HEK293T (cell line): Measurements from ENCODE around the gene TECPR1.

Source experiments
- CTCF ChIA-PET: fragments of 350-600 bp; formaldehyde crosslinking; extraction: SDS; loops from one replicate; lab custom pipeline; 2021; ENCODE audit warnings: antibody characterized with exemption, inconsistent platforms; lab: Yijun Ruan, JAX
- POLR2A ChIA-PET: fragments of 350-600 bp; formaldehyde crosslinking; extraction: SDS; loops from one replicate; lab custom pipeline; 2020; ENCODE audit warnings: antibody characterized with exemption, inconsistent platforms; lab: Yijun Ruan, JAX
- DNase-seq: peaks from one replicate; pipeline ENCODE4 v3.0.0; 2012; ENCODE audit warnings: mixed read lengths; ENCODE audit errors: extremely low spot score
- ARNT ChIP-seq: fragments of 450-650 bp; IDR thresholded peaks from 2 replicates; pipeline ENCODE4 v1.6.1; 2017; ENCODE audit warnings: mild to moderate bottlenecking
- BHLHE40 ChIP-seq: fragments of 450-650 bp; IDR thresholded peaks from 2 replicates; pipeline ENCODE4 v1.6.1; 2016; ENCODE audit warnings: mild to moderate bottlenecking, moderate library complexity, borderline replicate concordance
- CTBP1 ChIP-seq: fragments of 450-650 bp; IDR thresholded peaks from 2 replicates; pipeline ENCODE4 v1.6.1; 2016; ENCODE audit warnings: borderline replicate concordance
- ELF4 ChIP-seq: fragments of 450-650 bp; IDR thresholded peaks from 2 replicates; pipeline ENCODE4 v1.6.1; 2017; ENCODE audit warnings: antibody characterized with exemption
- FOXA1 ChIP-seq: fragments of 450-650 bp; IDR thresholded peaks from 2 replicates; pipeline ENCODE4 v1.6.1; 2016; ENCODE audit warnings: mild to moderate bottlenecking
- FOXK2 ChIP-seq: fragments of 450-650 bp; IDR thresholded peaks from 2 replicates; pipeline ENCODE4 v1.6.1; 2016; ENCODE audit warnings: mild to moderate bottlenecking
- FOXM1 ChIP-seq: fragments of 450-650 bp; IDR thresholded peaks from 2 replicates; pipeline ENCODE4 v1.6.1; 2017; ENCODE audit warnings: mild to moderate bottlenecking, borderline replicate concordance
- HDGF ChIP-seq: fragments of 450-650 bp; IDR thresholded peaks from 2 replicates; pipeline ENCODE4 v1.6.1; 2017; ENCODE audit warnings: antibody characterized with exemption, borderline replicate concordance
- L3MBTL2 ChIP-seq: fragments of 450-650 bp; conservative IDR thresholded peaks from 2 replicates; pipeline ENCODE4 v1.6.1; 2016; ENCODE audit warnings: mild to moderate bottlenecking
- LEF1 ChIP-seq: fragments of 450-650 bp; IDR thresholded peaks from 2 replicates; pipeline ENCODE4 v1.6.1; 2017; ENCODE audit warnings: mild to moderate bottlenecking, borderline replicate concordance
- NFRKB ChIP-seq: fragments of 450-650 bp; IDR thresholded peaks from 2 replicates; pipeline ENCODE4 v1.6.1; 2016; ENCODE audit warnings: mild to moderate bottlenecking, moderate library complexity
- SP1 ChIP-seq: fragments of 450-650 bp; IDR thresholded peaks from 2 replicates; pipeline ENCODE4 v1.6.1; 2017
- SUZ12 ChIP-seq: fragments of 450-650 bp; IDR thresholded peaks from 2 replicates; pipeline ENCODE4 v1.6.1; 2016; ENCODE audit warnings: mild to moderate bottlenecking
- TARDBP ChIP-seq: fragments of 450-650 bp; IDR thresholded peaks from 2 replicates; pipeline ENCODE4 v1.6.1; 2016
- ZNF384 ChIP-seq: fragments of 450-650 bp; IDR thresholded peaks from 2 replicates; pipeline ENCODE4 v1.6.1; 2016
- TF ChIP-seq, protein P1 (sequence below): fragments of 450-650 bp; IDR thresholded peaks from 2 replicates; pipeline ENCODE4 v1.6.1; 2016

Gene TECPR1

DNA sequence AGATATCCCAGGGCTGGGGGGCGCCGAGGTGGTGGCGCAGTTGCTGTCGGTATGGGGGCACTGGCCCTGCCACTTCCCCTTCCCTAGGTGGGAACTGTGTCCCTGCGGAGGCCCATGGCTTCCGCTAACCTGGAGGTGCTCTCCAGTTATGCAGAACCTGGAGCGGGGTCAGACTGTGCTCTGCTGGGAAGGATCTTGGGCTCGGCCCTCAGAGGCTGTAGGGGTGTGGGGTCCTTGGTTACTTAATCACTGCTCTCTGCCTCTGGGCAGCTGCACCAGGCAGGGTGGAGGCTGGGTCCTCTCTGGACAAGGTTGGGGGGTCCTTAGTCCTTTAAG is 31.8 kb upstream of the TECPR1 start:
- ChIA-PET POLR2A (no interaction called here), CTCF (no interaction called here)
- no peak for DNase-seq
- no peak for TF ChIP-seq HDGF
- TF ChIP-seq LEF1 = no peak
- TF ChIP-seq FOXM1 = no peak
- TF ChIP-seq CTBP1 = no peak
- TF ChIP-seq FOXK2 = no peak
- TF ChIP-seq, protein P1, sequence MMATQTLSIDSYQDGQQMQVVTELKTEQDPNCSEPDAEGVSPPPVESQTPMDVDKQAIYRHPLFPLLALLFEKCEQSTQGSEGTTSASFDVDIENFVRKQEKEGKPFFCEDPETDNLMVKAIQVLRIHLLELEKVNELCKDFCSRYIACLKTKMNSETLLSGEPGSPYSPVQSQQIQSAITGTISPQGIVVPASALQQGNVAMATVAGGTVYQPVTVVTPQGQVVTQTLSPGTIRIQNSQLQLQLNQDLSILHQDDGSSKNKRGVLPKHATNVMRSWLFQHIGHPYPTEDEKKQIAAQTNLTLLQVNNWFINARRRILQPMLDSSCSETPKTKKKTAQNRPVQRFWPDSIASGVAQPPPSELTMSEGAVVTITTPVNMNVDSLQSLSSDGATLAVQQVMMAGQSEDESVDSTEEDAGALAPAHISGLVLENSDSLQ = no peak
- no peak for TF ChIP-seq BHLHE40
- no peak for TF ChIP-seq SUZ12
- TF ChIP-seq ARNT = no peak
- no peak for TF ChIP-seq L3MBTL2
- no peak for TF ChIP-seq SP1
- no peak for TF ChIP-seq ZNF384
- TF ChIP-seq NFRKB = no peak
- no peak for TF ChIP-seq ELF4

DNA sequence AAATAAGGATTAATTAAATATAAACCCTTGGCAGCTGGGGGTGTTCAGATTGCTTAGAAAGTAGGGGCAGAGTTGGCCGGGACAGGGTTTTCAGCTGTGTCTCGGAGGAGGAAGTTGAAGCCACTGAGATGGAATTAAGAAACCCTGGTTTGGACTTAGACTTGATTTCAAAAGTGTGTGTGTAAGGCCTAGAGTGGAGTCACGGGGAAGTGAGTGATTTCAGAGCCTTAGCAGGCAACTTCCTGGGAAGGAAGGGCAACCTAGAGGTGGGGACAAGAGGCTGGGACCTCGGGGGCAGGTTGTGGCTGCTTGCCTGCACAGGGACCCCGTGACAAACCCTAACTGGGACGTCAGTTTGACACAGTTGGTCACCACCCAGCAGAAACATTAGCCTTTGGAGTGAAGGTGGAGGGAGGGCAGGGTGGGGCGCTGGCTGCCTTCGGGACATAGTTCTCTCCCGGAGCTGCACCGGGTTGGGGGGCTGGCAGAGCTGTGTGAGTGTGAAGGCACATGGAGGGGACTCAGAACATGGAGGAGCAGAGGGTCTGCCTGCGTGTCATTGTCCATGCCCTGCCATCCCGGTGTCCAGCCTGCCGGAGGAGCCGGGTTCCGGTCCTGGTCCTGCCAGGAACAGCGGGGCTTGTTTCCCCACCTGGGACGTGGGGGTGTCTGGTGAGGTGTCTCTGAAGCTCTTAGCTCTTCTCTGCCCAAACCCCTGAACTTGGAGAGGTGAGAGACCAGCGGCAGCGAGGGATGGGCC is 31.3 kb upstream of the TECPR1 start:
- DNase-seq = no peak
- ChIA-PET CTCF (no interaction called here), POLR2A (no interaction called here)
- no peak for TF ChIP-seq L3MBTL2

DNA sequence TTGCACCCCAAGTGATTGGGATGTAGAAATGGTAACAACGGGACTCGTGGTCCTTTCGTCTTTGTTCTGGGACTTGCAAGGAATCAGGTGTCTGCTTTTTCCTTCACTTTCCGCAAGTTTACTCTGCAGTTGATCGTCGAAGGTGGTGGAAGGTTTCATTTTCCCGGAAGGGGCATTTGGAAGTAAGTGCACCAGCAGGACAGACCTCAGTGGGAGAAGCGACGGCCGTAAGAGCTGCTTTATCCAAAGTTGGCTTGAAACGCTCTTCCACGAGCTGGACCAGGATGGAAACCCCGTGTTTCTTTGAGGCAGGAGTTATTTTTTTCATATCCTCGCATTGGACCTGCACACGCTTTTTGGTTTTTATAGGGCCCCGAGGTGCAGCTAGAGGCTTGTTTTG is 30.7 kb upstream of the TECPR1 start:
- ChIA-PET CTCF (no interaction called here), POLR2A (interaction anchor here (1.4 kb wide), 1 partner anchor 118 kb away, joined by 3 read pairs; the partner anchor contains the start of gene BAIAP2L1)
- DNase-seq = no peak
- TF ChIP-seq SUZ12 = no peak
- no peak for TF ChIP-seq LEF1
- TF ChIP-seq ZNF384 = no peak

DNA sequence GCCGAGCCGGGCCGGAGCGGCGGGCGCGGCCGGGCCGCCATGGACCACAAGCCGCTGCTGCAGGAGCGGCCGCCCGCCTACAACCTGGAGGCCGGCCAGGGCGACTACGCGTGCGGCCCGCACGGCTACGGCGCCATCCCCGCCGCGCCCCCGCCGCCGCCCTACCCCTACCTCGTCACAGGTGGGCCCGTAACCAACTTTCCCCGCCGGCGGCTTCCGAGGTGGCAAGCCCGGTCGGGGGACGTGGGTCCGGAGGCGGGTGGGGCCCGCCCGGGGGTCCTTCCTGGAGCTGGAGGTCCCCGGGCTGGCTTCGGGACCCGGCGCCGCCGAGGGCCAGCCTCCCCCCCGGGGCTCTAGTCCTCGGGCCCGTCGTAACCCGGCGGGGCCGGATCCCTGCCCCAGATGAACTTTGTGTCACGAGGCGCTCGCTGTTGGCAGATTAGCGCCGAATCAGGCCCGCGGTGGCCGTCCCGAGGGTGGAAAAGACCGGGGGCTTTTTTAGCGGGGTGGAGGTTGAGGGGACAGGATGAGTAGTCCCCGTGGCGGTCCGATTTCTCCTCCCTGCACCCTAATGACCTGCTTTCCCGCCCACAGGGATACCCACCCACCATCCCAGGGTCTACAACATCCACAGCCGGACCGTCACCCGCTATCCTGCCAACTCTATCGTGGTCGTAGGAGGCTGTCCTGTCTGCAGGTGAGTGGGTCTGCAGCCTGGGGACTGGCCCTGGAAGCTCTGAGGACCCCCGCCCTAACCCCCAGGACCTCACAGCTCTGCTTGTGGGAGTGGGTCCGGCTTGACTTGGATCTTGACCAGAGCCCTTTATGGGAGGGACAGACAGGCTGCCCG is 29.9 kb upstream of the TECPR1 start:
- POLR2A ChIA-PET = interaction anchor here (1.4 kb wide), 1 partner anchor 119 kb away, joined by 3 read pairs; the partner anchor contains the start of gene BAIAP2L1
- no peak for DNase-seq

DNA sequence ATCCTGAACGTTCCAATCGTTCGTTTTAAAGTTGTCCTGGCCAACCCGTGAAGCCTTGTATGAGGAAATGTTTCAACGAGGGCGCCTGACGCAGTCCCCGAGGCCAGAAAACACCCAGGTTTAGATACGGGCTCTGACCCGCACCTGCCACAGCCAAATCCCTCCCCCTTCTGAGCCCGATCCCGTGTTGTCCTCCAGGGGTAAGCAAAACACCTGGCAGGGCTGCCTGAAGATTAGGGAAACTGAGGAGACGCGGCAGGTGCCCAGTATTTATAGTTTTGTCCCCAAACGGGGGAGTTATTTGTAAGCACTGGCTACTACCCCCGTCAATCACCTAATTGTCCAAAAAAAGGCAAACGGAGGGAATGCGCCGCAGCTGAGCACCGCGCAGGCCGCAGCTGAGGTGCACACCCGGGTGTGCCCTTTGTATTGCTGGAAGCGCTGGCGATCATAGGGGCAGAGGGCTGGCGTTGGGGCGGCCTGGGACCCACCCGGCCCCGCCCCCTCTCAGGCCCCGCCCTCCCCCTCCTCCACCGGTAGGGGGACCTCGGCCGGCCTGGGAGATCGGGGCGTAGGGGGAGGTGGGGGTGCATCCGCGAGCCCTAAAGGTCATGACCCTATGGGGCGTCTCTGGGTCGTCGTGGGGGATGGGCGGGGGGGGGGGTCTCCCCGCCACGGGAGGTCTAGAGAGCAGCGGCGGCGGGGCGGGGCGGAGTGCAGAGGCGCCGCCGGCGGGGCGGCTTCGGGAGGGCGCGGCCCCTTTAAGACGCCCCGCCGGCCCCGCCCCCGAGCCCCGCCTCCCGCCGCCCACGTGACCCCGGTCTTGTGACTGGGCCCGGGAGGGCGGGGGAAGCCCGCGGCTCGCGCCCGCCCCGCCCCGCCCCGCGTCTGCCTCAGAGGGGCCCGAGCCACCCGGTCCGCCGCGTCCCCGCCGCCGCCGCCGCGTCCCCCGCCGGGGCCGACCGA is 29.0 kb upstream of the TECPR1 start, which contains the start of gene BRI3:
TSS of gene BRI3 (plus strand) at position 896 of the 966 bp plus-strand sequence. CDS start 110 bp downstream, outside the sequence.
- ChIA-PET CTCF (no interaction called here), POLR2A (interaction anchor here (1.4 kb wide), 1 partner anchor 120 kb away, joined by 3 read pairs; the partner anchor contains the start of gene BAIAP2L1)
- TF ChIP-seq, protein P1 = peak; percentile 61
- no peak for TF ChIP-seq SUZ12
- DNase-seq = peak; percentile 96

More for the DNA sequence above, 29.9 kb upstream of the TECPR1 start:
- CTCF ChIA-PET = no interaction called here
- TF ChIP-seq TARDBP = no peak
- TF ChIP-seq, protein P1 = no peak
- TF ChIP-seq CTBP1 = no peak
- no peak for TF ChIP-seq HDGF
- TF ChIP-seq NFRKB = no peak
- no peak for TF ChIP-seq L3MBTL2
- TF ChIP-seq SP1 = no peak
- no peak for TF ChIP-seq ARNT
- TF ChIP-seq FOXA1 = no peak
- no peak for TF ChIP-seq LEF1
- TF ChIP-seq FOXM1 = no peak
- TF ChIP-seq ELF4 = no peak
- no peak for TF ChIP-seq FOXK2
- no peak for TF ChIP-seq ZNF384
- TF ChIP-seq BHLHE40 = no peak
- no peak for TF ChIP-seq SUZ12

DNA sequence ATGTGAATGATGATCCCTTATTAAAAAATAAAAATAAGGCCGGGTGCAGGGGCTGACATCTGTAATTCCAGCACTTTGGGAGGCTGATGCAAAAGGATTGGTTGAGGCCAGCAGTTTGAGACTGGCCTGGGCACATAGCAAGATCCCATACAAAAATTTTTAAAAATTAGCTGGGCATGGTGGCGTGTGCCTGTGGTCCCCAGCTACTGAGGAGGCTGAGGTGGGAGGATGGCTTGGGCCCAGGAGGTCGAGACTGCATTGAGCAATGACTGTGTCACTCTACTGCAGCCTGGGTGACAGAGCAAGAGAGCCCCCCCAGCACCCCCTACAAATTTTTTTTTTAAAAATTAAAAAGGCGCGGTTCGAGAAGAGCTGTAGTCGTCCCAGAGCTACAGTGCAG is 28.3 kb upstream of the TECPR1 start:
- no peak for TF ChIP-seq NFRKB
- TF ChIP-seq ARNT = no peak
- TF ChIP-seq, protein P1 = no peak
- TF ChIP-seq SUZ12 = no peak
- TF ChIP-seq FOXM1 = no peak
- no peak for TF ChIP-seq SP1
- TF ChIP-seq HDGF = no peak
- no peak for TF ChIP-seq ELF4
- TF ChIP-seq BHLHE40 = no peak
- no peak for TF ChIP-seq LEF1
- no peak for TF ChIP-seq FOXA1
- no peak for TF ChIP-seq TARDBP
- TF ChIP-seq FOXK2 = no peak
- TF ChIP-seq L3MBTL2 = no peak
- TF ChIP-seq ZNF384 = no peak
- TF ChIP-seq CTBP1 = no peak
- ChIA-PET CTCF (no interaction called here), POLR2A (no interaction called here)
- DNase-seq = no peak
